ENCODE data around the gene PSME2.

Gene PSME2

GRCh38 chr14:24151404-24152080, 5.1 kb upstream of the PSME2 start:
- no peak for DNase-seq (ENCODE audit: low read depth in 2 of 2)

GRCh38 chr14:24150993-24151392, 4.6 kb upstream of the PSME2 start:
- DNase-seq (ENCODE audit: low read depth in 2 of 2) = no peak

- DNase-seq (ENCODE audit: low read depth in 2 of 2) = no peak
These were observed 4.2 kb upstream of the PSME2 start for GRCh38 chr14:24150567-24150966.

- no peak for DNase-seq (ENCODE audit: low read depth in 2 of 2)
These were observed 3.7 kb upstream of the PSME2 start for GRCh38 chr14:24150061-24150460.

DNA sequence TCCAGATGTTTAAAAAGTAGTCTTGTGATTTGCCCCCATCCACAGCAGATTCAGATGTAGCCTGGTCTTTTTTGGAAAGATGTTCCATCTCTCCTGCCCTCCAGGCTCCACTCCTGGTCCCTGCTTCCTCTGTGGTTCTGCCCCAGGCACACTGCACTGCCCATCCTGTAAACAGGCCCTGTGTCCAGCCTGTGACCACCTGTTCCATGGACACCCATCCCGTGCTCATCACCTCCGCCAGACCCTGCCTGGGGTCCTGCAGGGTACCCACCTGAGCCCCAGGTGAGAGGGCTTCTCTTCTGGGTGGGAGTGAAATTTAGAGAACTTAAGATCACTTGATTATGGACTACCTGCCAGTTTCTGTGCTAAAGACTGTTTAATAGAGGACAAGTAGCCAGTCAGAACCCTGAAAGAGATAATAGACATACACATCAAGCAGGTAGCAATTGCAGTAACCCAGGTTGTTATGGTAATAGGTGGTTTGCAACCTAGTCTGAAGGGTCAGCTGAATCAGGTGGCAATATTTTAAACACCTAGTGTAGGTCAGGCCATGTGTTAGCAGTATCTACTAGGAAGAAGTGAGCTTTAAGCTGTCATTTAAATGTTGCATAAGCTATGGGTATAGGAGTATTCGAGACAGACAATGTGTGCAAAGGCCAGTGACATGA, 3.0 kb upstream of the PSME2 start:
- no peak for DNase-seq (ENCODE audit: low read depth in 2 of 2)

- DNase-seq (ENCODE audit: low read depth in 2 of 2) = no peak
These were observed 1.5 kb upstream of the PSME2 start for GRCh38 chr14:24147761-24148428.

DNA sequence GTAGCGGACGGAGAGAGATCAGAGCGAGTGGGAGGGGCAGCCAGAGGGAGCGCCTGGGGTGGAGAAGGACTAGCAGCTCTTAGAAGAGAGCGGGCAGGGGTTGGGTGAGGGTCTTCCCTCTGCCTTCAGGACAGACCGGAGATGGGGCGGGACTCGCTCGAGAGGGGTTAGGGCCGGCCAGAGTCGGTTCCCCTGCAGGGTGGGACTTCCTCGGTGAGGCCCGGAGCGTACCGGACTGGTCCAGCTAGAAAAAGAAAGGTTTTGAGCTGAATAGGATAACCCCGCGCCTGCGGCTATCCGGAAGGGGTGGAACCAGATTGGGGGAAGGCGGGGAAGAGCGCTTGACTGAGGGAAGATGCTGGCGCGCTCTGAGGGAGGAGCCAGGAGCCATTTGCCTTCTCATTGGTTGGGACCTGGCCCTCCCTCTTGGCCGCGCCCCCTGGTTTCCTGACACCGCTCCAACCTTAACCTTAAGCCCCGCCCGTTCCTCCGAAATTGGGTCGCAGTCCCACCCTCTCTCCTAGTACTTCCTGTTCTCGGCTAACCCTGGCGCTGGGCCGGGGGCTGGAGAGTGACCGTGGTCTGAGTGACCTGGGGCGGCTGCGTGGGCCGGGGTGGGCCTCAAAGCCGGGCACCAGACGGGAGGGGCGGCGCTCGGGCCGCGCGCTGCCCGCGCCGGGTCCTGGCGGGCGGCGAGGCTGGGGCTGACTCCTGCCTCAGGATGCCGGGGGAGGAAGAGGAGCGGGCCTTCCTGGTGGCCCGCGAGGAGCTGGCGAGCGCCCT, 759 bp upstream of the PSME2 start, which contains the start of gene RNF31:
Gene RNF31 (plus strand): TSS at position 521 of the 783 bp plus-strand sequence. CDS start 201 bp downstream, at position 722.
- peak; percentile 97 to 98 for DNase-seq (ENCODE audit: low read depth in 2 of 2)

DNA sequence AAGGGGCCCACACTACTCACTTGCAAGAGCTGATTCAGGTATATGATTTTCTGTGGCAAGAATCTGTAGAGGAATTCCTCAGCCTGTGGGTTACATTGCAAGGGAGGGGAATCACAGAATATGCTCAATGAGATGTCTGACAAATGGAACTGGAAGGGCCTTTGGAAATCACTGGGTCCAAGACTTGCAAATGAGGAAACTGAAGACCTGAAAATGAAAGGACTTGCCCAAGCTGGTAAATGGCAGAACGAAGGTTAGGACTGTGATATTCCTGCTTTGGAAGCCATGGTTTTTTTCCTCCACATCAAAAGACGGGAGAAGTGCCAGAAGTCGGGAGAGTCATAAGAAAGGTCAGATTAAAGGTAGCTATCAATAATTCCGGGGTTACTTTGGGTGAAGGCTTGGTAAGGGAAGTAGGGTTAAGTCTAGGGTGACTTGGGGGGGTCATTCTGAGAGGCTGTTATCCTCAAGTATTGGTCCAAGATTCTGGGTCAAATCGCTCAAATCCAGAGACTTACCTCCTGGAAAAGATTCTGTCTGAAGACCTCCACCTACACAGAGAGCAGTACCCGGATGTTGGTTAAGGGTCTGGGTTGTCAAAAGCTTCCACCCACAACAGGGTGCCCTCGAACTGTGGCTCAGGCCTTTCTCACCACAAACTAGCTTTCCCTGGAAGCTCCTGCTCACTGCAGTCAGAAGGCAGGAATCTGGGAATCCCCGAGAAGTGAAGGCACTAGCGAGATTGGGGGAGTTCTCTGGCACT, 539 bp downstream of the PSME2 start:
- no peak for DNase-seq (ENCODE audit: low read depth in 2 of 2)

DNA sequence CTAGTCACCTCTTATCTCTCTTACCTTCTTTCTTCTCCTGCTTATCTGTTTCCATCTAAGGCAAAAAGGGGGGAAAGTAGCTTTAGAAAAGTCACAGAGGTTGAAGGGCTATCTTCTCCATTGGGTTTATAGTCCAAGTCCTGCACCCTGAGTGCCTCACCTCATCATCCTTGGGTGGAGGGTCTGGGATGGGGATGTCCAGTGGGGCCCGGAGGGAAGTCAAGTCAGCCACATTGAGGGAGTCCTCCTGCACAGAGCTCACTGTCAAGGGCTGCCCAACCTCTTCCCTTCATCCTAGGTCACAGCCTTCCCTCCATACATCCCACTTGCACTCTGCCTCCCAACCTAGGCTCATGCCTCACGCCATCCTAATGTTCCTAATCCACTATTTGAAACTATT, 1.2 kb downstream of the PSME2 start:
- no peak for DNase-seq (ENCODE audit: low read depth in 2 of 2)

- no peak for DNase-seq (ENCODE audit: low read depth in 2 of 2)
These were observed 2.0 kb downstream of the PSME2 start for GRCh38 chr14:24144451-24144850.

GRCh38 chr14:24143511-24143910, 2.9 kb downstream of the PSME2 start:
- DNase-seq (ENCODE audit: low read depth in 2 of 2) = no peak

- peak; percentile 99 to 100 for DNase-seq (ENCODE audit: low read depth in 2 of 2)
These were observed 5.1 kb downstream of the PSME2 start, which contains the start of gene EMC9 for GRCh38 chr14:24141097-24141880. Gene EMC9, minus strand, starts transcription at chr14:24141591. Its CDS starts 287 bp downstream, at chr14:24141304.

DNA sequence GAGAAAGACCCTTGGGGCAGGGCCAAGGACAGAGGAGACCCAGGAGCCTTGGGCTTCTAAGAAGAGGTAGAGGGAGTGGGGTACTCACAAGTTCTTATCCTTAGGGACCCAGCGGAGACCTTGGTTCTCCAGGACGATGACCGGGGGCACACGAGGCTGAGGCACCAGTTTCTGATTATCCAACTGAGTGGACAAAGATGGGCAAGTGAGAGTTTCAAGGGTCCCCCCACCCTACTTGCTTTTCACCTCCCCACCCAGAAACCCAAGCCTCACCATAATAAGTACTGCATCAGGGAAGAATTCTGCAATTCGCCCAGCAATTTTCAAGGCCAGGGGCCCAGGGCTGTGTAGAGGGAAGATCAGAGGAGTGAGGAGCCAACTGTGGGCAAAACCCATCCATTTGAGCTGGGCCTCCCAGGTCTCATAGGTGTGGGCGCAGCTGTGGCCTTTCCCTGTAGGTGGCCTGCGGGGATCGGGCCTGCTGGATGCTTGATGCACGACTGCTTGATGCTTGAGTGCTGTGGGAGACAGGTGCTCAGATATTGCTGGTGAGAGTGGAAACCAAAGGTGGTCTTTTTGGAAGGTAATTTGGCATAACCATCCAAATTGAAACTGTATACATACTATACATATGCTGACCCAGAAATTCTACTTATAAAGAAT, 7.0 kb downstream of the PSME2 start:
- no peak for DNase-seq (ENCODE audit: low read depth in 2 of 2)

DNA sequence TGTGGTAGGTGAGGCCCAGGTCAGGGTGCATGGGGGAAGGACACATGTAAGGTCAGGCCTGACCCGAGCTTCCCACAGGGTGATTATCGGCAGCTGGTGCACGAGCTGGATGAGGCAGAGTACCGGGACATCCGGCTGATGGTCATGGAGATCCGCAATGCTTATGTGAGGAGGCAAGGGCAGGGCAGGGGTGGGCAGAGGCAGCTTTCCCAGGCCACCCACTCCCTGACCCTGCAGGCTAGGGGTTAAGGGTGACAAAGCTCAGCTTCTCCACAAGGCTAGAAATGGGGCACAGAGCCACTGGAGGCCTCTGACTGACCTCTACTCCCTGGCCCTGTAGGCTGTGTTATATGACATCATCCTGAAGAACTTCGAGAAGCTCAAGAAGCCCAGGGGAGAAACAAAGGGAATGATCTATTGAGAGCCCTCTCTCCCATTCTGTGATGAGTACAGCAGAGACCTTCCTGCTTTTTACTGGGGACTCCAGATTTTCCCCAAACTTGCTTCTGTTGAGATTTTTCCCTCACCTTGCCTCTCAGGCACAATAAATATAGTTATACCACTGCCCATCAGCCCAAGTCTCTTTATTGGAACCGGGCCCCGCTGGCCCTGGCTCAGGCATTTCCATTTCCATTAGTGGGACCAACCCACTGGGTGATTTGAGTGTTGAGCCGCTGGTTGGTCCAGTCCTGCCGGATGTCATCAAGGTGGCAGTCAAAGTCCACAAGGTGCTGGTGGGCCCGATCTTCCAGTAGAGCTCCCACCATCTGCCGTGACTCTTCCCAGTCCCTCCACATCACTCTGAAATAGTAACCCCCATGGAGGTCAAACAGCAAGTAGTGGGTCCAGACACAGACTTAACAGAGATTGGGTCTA, 7.8 kb downstream of the PSME2 start:
- no peak for DNase-seq (ENCODE audit: low read depth in 2 of 2)

DNA sequence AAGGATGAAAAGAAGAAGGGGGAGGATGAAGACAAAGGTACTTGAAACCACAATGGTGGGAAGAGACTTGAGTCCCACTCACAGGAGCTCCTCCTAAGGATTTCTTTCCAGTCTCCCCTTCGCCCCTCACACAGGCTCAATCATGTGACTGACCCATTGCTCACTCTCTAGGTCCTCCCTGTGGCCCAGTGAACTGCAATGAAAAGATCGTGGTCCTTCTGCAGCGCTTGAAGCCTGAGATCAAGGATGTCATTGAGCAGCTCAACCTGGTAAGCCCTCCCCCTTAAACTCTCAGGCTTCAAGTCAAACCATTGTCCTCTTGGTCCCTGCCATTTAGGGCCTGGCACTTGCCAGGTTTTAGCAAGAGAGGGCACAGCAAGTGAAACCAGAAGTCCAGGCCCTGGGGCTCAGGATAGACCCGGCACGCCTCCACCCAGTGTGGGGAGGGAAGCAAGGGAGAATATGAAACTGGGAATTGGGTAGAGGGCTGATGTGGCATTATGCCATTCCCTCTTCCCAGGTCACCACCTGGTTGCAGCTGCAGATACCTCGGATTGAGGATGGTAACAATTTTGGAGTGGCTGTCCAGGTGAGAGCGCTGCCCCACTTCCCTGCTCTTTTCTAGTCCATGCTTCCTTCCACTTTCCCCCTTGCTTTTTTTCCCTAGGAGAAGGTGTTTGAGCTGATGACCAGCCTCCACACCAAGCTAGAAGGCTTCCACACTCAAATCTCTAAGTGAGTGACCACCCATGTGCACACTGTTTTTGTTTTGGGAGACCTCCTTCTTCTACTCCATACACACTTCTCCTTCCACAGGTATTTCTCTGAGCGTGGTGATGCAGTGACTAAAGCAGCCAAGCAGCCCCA, 8.6 kb downstream of the PSME2 start:
- DNase-seq (ENCODE audit: low read depth in 2 of 2) = no peak

GRCh38 chr14:24136684-24137528, 9.5 kb downstream of the PSME2 start:
- no peak for DNase-seq (ENCODE audit: low read depth in 2 of 2)
